Spleen (tissue), 11 donors: Measurements from ENCODE around the gene NR1I2. TPM values are rescaled to one million over a fixed set of nuclear protein-coding genes. Genes with fewer than 3 reads are reported as not detected.

Source experiments
- DNase-seq: peaks from one replicate; pipeline ENCODE4 v3.0.0-alpha.2; 2020
- H3K27ac ChIP-seq, 8 donors: fragments of 200-600 bp; sonication (generic) in 7 of 8; 1 replicate in 4 of 8; 2 replicates in 4 of 8; pipeline versions ENCODE4 v1.5.0 to v1.8.0; 2016 to 2021; ENCODE audit warnings: inconsistent platforms in 4 of 8, mild to moderate bottlenecking in 4 of 8, moderate library complexity in 1 of 8
- H3K27me3 ChIP-seq, 7 donors: fragments of 200-600 bp; sonication (generic) in 6 of 7; replicated peaks in 1 of 7; 1 replicate in 4 of 7; 2 replicates in 3 of 7; pipeline versions ENCODE4 v1.5.0 to v1.8.0; 2016 to 2021; ENCODE audit warnings: inconsistent platforms in 3 of 7, mild to moderate bottlenecking in 1 of 7
- H3K36me3 ChIP-seq, 6 donors: fragments of 200-600 bp; sonication (generic) in 5 of 6; 1 replicate in 4 of 6; 2 replicates in 2 of 6; pipeline versions ENCODE4 v1.5.0 to v1.8.0; 2016 to 2021; ENCODE audit warnings: inconsistent platforms in 2 of 6
- H3K4me1 ChIP-seq, 6 donors: fragments of 200-600 bp; sonication (generic) in 5 of 6; 1 replicate in 3 of 6; 2 replicates in 3 of 6; pipeline versions ENCODE4 v1.5.0 to v1.8.0; 2016 to 2021; ENCODE audit warnings: inconsistent platforms in 3 of 6
- H3K4me3 ChIP-seq, 8 donors: fragments of 200-600 bp; sonication (generic) in 7 of 8; 1 replicate in 4 of 8; 2 replicates in 4 of 8; pipeline versions ENCODE4 v1.5.0 to v1.8.0; 2016 to 2021; ENCODE audit warnings: inconsistent platforms in 4 of 8, mild to moderate bottlenecking in 4 of 8, moderate library complexity in 2 of 8
- H3K9me3 ChIP-seq, 8 donors: fragments of 200-600 bp; sonication (generic) in 7 of 8; 1 replicate in 4 of 8; 2 replicates in 4 of 8; pipeline versions ENCODE4 v1.5.0 to v1.8.0; 2016 to 2021; ENCODE audit warnings: inconsistent platforms in 4 of 8
- POLR2A ChIP-seq, 3 donors: fragments of 450-650 bp; IDR thresholded peaks; one replicate each; pipeline ENCODE4 v1.5.1; 2017; ENCODE audit warnings: antibody characterized with exemption in 3 of 3, mild to moderate bottlenecking in 1 of 3
- POLR2AphosphoS5 ChIP-seq, 3 donors: sonication (generic); formaldehyde crosslinking; IDR thresholded peaks; one replicate each; pipeline ENCODE4 v1.5.1; 2017; ENCODE audit warnings: antibody characterized with exemption in 3 of 3
- WGBS, 5 donors: extraction: QIAGEN DNeasy Blood & Tissue Kit in 3 of 5; methylation state at CpG; one replicate each; pipeline versions ENCODE4 v1.1.5 to v1.1.7; 2013 to 2018; 5-methylcytosine and 5-hydroxymethylcytosine counted together
- intact Hi-C: fragments of 100-400 bp; cut with DNase I; formaldehyde crosslinking; loops from one replicate; pipeline ENCODE4 v1.15.0; 2023; ENCODE audit warnings: low total_unique reads
- polyA plus RNA-seq, 3 donors: library from polyadenylated mRNA; stranded (reverse); fragments of 200-250 nt; gene quantifications; one replicate each; pipeline ENCODE4 v1.2.1, GENCODE V29; 2013
- total RNA-seq, 7 donors: library from RNA; depleted of rRNA in 3 of 7; stranded (reverse); fragments of >200 nt in 3 of 7; fragmentation: NEBNext Ultra II Directional in 4 of 7; extraction: Animal tissue kit (Norgen Biotek cat#: 25700) in 4 of 7; gene quantifications; one replicate each; pipeline versions ENCODE4 v1.1.0 to v1.2.1, GENCODE V29; 2016 to 2021
- TF ChIP-seq, protein P1 (sequence below), 11 experiments: fragments of 200-600 bp in 7 of 11; fragments of 450-650 bp in 4 of 11; sonication (generic) in 4 of 11; IDR thresholded peaks in 8 of 11; conservative IDR thresholded peaks in 3 of 11; 1 replicate in 7 of 11; 2 replicates in 4 of 11; pipeline versions ENCODE4 v1.4.0 to v1.8.0; 2016 to 2021; ENCODE audit warnings: antibody characterized with exemption in 11 of 11, inconsistent platforms in 4 of 11, mild to moderate bottlenecking in 1 of 11
- donor health status: healthy with polysubstance abuse.
- donor health status: DM: no; HTN: no; CAD: no; lungs with moderate emphysema.
- donor health status: DM: no; HTN: no; CAD: no.
- donor health status: Bipolar disorder and iron deficiency.
- donor health status: healthy.
- donor health status: DM: no; HTN: no; CAD: no.
- donor health status: DM: yes; HTN: yes; CAD: no.

The NR1I2 gene
- total and polyA plus RNA-seq, 10 donors = 0.26 to 1.1 (median 0.55) TPM; not detected in 1

DNA sequence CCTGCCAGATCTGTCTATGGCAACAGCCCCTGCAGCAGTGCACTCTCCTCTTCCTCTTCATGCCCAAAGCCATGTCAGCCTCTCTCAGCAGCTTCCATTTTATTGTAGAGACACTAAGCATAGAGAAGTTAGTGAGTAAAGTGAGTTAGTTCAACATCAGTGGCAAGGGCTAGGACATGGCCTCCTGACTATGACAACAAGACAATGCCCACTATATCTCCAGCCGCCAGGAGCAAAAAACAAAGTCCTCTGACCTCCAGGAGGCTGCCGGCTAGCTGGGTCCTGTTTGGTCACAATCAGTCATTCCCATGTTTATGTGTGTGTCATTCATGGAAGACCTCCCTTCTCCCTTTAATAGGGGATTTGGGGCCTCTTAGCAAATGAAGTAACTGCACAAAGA lies 14.9 kb downstream of the NR1I2 start:
- intact Hi-C loops = no loop called here
- H3K36me3 ChIP-seq = no peaks in the 10 kb centered on the region
- no peak overlapping the region for H3K27ac ChIP-seq
- H3K4me3 ChIP-seq = no peak overlapping the region
- H3K4me1 ChIP-seq = no peaks in the 10 kb centered on the region
- H3K27me3 ChIP-seq = no peaks in the 10 kb centered on the region
- H3K9me3 ChIP-seq = no peaks in the 10 kb centered on the region
- DNase-seq = no peak
- WGBS, 5 donors = 77 to 93% (median 89%) methylated on average over 2 of the region's 2 CpGs
- no peak for TF ChIP-seq POLR2A (IDR thresholded peaks at IDR 0.05)
- TF ChIP-seq, protein P1, sequence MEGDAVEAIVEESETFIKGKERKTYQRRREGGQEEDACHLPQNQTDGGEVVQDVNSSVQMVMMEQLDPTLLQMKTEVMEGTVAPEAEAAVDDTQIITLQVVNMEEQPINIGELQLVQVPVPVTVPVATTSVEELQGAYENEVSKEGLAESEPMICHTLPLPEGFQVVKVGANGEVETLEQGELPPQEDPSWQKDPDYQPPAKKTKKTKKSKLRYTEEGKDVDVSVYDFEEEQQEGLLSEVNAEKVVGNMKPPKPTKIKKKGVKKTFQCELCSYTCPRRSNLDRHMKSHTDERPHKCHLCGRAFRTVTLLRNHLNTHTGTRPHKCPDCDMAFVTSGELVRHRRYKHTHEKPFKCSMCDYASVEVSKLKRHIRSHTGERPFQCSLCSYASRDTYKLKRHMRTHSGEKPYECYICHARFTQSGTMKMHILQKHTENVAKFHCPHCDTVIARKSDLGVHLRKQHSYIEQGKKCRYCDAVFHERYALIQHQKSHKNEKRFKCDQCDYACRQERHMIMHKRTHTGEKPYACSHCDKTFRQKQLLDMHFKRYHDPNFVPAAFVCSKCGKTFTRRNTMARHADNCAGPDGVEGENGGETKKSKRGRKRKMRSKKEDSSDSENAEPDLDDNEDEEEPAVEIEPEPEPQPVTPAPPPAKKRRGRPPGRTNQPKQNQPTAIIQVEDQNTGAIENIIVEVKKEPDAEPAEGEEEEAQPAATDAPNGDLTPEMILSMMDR (IDR thresholded peaks at IDR 0.05 in 8 of 11, conservative IDR thresholded peaks at IDR 0.05 in 3 of 11) = no peak
- TF ChIP-seq POLR2AphosphoS5 (IDR thresholded peaks at IDR 0.05) = no peak

DNA sequence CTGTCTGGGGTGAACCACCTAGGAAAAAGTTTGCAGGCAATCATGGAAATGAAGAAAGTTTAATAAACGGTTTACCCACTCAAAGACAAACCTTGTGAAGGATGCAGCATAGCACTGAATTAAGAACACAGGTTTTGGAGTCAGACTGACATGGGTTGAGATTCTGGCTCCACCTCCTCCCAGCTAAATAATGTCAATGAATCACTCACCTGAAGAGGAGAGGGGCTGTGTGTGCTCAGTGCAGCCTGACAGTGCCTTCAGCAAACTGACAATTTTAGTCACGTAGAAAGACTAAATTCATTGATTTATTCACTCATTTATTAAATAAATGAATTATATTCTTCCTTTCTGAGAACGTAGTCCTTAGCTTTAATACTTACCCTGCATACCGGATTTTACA lies 18.9 kb downstream of the NR1I2 start:
- intact Hi-C loops = no loop called here
- Histone ChIP-seq H3K4me1 (no peaks in the 10 kb centered on the region), H3K36me3 (no peaks in the 10 kb centered on the region), H3K27ac (no peak overlapping the region), H3K9me3 (no peaks in the 10 kb centered on the region), H3K4me3 (no peak overlapping the region), H3K27me3 (no peaks in the 10 kb centered on the region)
- 73 to 90% (median 88%) methylated on average over 4 of the region's 4 CpGs for WGBS, 5 donors
- TF ChIP-seq POLR2A (IDR thresholded peaks at IDR 0.05) = no peak
- no peak for DNase-seq

DNA sequence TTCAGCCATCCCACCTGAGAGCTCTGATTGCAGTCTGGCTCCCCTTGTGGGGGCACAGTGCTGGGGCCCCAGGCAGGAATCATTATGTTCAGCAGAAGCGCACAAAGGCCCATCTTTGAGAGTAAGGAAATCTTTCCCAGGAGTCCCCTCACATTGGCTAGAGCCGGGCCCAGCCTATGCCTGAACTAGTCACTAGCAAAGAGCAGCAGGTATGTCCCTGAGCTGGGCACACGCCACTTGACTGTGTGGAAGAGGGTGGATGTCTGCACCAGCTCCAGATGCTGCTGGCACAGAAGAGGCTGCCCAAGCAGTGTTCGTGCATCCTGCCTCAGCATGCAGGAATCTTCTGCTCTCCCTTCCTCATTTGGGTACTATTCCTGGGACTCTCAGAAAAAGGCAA lies 26.3 kb downstream of the NR1I2 start:
- Histone ChIP-seq H3K27ac (no peak overlapping the region), H3K36me3 (no peaks in the 10 kb centered on the region), H3K27me3 (no peaks in the 10 kb centered on the region), H3K4me3 (no peak overlapping the region), H3K4me1 (peaks cover 4 to 19% (median 14%) of the 10 kb centered on the region in 6 donors), H3K9me3 (no peaks in the 10 kb centered on the region)
- WGBS, 5 donors = 94 to 99% (median 95%) methylated on average over 3 to 4 of the region's 4 CpGs
- TF ChIP-seq POLR2AphosphoS5 (IDR thresholded peaks at IDR 0.05) = no peak
- no peak for TF ChIP-seq POLR2A (IDR thresholded peaks at IDR 0.05)
- TF ChIP-seq, protein P1 (IDR thresholded peaks at IDR 0.05 in 8 of 11, conservative IDR thresholded peaks at IDR 0.05 in 3 of 11) = no peak
- intact Hi-C loops = no loop called here
- DNase-seq = no peak

DNA sequence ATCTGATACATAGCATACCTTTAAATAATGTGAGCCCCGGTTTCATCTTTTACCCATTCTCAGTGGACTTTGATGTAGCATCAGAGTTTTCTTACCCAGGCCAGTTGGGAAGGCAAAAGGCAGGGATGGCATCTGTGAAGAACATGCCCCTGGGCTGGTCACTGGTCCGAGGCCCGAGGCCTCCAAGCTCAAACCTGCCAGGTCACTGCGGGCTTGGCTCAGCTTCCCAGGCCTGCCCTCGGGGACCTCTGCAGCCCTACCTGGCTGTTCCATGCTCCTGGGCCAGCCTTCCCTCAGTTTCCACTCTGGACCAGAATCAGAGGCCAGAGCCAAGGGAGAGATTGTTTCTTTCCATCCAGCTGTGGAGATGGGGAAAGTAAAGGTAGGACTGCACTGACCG lies 26.9 kb downstream of the NR1I2 start:
- 82 to 97% (median 91%) methylated on average over 6 of the region's 6 CpGs for WGBS, 5 donors
- H3K9me3 ChIP-seq = no peaks in the 10 kb centered on the region

More for the DNA sequence above, 26.9 kb downstream of the NR1I2 start:
- Histone ChIP-seq H3K27ac (no peak overlapping the region), H3K4me3 (no peak overlapping the region), H3K36me3 (no peaks in the 10 kb centered on the region), H3K27me3 (no peaks in the 10 kb centered on the region), H3K4me1 (peaks cover 4 to 19% (median 14%) of the 10 kb centered on the region in 6 donors)
- TF ChIP-seq POLR2AphosphoS5 (IDR thresholded peaks at IDR 0.05) = no peak
- TF ChIP-seq POLR2A (IDR thresholded peaks at IDR 0.05) = no peak
- TF ChIP-seq, protein P1 (IDR thresholded peaks at IDR 0.05 in 8 of 11, conservative IDR thresholded peaks at IDR 0.05 in 3 of 11) = no peak
- DNase-seq = no peak
- intact Hi-C loops = no loop called here
